GM21723 (cell line): ENCODE data around the gene FOXK1.
"Not testable (repeated sequence)": the region's sequence is repeated elsewhere in the genome, so short reads cannot be mapped to it uniquely, and the experiment has no call there.

Experiments
- ATAC-seq: cut with Tn5 transposase; IDR thresholded peaks from one replicate; pipeline ENCODE4 v1.9.1; 2021; ENCODE audit warnings: mild to moderate bottlenecking, moderate library complexity; ENCODE audit not compliant: unreplicated experiment

FOXK1 gene

GRCh38 chr7:4797858-4798705, 116.0 kb downstream of the FOXK1 start:
- ATAC-seq: peak; percentile 68

DNA sequence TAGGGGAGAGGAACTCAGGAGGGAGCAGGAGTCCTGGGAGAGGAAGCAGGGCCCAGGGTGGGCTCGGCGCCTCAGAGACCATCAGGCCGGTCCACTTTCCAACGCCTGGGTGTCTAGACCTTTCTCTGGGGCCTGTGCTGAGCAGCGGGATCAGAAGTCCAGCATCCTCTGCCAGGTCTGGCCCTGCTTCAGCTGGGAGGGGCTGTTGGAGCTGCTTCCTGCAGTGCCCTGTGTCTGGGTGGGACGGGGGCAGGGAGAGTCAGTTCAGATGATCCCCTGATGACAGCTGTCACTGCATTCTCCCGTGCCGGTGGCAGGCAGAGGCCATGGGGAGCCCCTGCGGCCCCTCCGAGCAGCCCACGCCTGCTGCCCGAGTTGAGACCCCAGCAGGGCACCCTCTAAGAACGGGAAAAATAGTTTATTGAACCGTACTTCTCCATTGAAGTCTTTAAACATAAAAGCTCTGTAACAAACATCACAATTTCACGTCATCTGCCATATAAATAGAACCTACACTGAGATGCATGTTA, 116.7 kb downstream of the FOXK1 start:
- ATAC-seq: no peak

DNA sequence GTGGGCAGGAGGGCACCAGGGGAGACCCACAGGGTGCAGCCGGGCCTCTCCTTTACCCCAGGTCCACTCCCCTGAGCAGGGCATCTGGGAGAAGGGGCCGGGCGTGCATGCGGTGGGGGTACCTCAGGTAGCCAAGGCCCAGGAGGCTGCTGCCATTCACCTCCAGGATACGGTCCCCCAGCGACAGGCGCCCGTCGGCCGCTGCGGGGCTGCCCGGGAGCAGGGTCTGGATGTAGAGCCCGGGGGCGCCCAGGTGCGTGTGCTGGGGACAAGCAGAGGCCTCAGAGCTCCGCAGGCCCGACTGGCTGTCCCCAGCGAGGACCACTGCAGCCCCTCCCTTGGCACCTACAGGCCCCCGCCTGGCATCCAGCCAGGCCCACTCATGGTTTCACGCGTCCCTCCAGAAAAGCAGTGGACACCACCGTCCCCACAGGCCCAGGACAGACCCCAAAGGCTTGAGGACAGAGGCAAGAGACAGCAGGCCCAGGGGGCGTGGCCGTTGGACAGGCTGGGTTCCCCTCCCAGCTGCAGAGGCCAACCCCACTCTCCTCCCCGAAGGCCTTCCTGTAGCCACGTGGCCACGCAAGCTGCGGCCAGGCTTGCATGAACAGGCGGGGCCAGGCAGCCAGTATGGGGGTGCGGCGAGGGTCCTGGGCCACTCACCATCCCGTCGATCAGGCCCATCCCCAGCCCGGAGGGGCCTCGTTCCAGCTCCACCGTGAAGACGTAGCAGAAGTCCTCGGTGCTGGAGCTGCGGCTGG, 117.6 kb downstream of the FOXK1 start:
- no peak for ATAC-seq

DNA sequence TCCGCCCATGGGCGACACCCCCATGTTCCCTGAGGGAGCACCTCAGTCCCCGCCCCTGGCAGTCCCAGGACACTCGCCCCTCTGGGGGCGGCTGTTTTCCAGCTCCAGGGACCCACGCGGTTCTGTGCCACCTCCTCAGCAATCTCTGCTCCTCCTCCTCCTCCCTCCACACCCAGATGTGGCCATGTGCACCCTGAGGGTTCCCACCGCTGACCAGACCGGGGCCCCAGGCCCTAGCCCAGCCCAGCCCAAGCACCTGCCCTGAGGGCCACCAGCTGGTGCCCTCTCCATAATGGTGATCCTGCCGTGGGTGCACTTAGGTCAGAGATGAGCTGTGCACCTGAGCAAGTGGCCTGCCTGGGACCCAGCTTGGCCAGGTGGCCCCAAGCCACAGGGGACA, 118.4 kb downstream of the FOXK1 start:
- no peak for ATAC-seq

DNA sequence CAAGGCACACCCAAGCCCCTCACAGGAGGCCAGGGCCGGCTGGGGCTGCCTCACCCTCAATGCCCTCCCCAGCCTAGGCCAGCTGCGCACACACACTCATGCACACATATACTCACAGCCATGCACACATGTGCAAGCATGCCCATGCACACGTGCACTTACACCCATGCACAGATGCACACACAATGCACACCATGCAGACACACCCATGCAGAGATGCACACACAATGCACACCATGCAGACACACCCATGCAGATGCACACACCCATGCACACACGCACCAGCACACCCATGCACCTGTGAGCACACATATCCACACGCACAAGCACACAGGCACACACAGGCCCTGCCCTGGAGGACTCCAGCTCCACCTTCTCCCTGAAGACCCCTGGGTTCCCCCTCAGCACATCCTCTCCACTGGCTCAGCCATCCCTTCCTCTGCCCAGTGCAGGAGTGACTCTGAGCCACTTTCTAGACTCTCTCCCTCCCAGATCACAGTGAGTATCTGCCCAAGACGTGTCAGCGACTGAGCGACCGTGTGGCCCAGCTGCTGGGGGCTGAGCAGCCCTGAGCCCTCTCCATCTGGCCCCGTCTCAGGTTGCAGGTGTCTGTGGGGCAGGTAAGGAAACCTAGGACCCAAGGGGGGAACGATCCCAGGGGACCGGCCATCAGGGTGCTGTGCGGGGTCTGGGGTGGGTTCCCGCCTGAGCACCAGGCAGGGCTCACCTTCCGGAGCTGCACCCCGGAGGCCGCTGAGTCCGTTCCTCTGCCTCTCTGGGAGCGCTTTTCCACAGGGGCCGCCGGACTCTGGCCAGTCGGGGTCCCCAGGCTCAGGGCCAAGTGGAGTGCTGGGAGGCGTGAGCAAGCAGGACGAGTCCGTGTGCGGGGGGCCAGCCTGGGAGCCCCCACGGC, 119.1 kb downstream of the FOXK1 start:
- ATAC-seq: no peak

DNA sequence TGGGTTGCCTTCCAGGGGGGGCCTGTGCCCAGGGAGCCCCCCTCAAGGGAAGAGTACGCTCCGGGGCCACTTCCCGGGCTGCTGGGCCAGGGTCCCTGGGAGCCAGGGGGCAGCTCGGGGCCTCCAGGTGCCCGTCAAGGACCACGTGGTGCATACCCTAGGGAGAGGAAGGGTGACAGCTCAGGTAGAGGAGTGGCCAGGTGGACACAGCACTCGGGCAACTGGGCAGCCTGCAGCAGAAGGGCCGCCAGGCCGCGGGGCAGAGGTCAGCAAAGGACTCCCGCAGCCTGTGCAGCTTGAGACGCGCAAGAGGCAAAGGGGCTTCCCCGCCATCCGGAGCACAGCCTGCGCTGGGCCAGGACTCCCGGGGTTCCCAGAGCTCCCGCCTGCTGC, 119.7 kb downstream of the FOXK1 start:
- ATAC-seq: no peak

DNA sequence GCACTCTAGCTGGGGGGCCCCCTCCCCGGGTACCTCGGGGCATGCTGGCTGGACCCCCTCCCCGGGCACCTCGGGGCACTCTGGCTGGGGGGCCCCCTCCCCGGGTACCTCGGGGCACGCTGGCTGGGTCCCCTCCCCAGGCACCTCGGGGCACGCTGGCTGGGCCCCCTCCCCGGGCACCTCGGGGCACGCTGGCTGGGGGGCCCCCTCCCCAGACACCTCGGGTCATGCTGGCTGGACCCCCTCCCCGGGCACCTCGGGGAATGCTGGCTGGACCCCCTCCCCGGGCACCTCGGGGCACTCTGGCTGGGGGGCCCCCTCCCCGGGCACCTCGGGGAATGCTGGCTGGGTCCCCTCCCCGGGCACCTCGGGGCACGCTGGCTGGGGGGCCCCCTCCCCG, 120.5 kb downstream of the FOXK1 start:
- ATAC-seq: not testable (repeated sequence)

DNA sequence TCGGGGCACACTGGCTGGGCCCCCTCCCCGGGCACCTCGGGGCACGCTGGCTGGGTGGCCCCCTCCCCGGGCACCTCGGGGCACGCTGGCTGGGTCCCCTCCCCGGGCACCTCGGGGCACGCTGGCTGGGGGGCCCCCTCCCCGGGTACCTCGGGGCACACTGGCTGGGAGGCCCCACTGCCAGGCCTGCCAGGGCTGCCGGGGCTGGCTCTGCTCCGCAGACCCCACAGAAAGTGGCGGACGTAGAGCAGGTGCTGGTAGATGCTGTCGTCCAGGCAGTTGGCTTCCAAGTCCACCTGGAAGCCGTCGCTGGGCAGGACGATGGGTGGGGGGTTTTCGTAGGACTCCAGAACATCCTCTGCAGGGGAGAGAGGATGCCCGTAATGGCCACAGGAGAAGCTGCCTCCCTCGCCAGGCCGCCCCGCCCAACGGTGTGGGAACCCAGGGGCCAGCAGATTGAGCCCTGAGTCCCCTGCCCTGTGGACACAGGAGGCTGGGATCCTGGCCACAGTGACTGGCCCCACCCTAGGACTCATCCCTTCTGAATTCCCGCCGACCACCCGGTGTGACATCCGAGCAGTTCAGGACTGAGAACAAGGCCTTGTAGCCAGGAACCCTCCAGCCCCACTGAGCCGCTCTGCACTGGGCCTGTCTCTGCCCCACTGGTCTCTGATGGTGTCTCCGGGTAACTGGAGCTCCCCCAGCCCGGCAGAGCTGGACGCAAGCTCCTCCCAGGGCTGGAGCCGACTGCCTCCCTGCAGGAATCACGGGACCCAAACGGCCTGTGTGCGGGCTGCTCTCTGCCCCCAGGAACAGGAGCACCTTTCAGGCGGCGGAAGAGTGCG, 121.5 kb downstream of the FOXK1 start:
- no peak for ATAC-seq

DNA sequence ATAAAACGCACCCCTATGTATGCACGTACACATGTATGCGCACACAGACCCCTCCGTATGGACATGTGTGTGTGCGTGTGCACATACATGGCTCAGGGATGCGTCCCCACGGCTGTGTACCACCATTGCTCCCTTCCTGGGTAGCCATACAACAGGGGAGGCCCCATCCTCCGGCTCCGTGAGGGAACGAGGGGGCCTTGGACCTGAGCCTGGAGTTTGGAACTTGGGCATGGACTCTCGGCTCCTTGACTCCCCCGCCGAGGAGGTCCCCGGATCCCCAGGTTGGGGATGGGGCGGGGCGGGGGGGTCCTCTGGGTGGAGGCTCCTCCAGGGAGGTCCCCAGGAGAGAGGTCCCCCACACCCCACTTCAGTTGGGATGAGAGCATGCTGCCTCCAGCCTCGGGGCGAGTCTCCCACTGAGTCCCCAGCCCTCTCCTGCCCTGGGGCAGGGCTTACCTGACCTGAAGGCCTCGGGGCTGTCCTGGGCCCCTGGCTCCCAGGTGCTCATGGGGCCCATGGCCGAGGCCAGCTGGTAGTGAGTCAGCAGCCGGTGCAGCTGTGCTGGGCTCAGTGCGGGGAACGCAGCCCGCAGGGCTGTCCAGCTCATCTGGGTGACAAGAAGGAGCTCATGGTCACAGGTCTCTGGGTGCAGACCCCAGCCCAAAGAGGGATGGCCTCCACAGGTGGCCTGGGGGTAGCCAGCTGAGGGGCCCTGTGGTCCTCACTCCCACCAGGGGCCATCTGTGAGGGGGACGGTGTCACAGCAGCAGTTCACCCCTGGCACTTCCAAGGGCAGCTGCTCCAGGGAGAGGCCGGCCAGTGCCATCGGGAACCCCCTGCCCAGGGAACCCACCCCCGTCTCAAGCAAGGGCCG, 123.3 kb downstream of the FOXK1 start:
- no peak for ATAC-seq

DNA sequence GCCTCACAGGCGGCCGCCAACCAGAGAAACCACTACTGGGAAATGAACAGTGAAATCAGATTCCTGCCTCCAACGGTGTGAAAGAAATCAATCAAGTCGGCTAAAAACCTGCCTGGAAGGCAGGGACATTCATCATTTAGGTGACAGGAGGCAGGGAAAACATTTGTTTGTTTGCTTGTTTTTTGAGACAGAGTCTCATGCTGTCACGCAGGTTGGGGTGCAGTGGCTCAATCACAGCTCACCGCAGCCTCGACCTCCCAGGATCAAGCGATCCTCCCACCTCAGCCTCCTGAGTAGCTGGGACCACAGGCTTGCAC, 123.8 kb downstream of the FOXK1 start:
- no peak for ATAC-seq

DNA sequence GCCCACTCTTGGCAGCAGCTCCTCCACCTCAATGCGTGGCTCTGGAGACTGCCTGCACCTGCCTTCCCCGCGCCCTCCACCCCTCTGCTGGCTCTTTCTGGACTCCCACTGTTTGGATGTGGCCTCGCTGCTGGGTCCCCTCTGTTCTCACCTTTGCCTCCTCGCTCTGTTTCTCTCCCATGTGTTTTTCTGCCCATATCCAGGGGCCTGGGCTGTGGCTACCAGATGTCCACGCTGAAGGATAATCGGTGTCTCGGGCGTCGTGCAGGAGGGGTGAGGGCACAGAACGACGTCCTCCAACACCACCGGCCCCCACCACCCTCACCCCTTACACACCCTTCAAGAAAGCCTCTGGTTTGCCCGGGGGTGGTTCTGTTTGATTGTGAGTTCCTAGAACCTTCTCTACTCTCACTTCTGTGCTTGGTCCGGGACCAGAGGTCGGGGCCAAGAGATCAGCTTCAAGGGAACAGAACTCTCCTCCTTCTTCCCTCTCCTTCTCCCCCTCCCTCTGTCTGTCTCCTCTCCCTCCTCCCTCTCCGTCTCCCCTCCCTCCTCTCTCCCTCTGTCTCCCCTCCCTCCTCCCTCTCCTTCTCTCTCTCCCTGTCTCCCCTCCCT, 125.0 kb downstream of the FOXK1 start:
- ATAC-seq: no peak

- ATAC-seq: no peak
Observed at GRCh38 chr7:4807598-4808016, 125.5 kb downstream of the FOXK1 start.

DNA sequence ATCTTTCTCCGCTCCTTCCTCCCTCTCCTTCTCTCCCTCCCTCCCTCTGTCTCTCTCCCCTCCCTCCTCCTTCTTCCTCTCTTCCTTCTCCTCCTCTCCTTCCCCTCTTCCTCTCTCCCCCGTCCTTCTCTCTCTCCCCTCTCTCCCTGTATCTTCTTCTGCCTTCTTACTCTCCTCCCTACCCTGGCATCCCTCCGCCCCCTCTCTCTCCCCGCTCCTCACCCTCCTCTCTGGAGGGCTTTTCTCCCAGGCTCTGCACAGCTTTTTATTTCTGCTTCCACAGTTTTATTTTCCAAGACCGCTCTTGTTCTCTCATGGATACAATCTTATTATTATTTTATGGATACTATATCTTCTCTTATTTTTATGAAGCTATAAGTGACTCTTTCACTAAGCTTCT, 125.9 kb downstream of the FOXK1 start:
- no peak for ATAC-seq

- no peak for ATAC-seq
Observed at GRCh38 chr7:4808565-4808964, 126.5 kb downstream of the FOXK1 start.

GRCh38 chr7:4809091-4809591, 127.0 kb downstream of the FOXK1 start:
- no peak for ATAC-seq

DNA sequence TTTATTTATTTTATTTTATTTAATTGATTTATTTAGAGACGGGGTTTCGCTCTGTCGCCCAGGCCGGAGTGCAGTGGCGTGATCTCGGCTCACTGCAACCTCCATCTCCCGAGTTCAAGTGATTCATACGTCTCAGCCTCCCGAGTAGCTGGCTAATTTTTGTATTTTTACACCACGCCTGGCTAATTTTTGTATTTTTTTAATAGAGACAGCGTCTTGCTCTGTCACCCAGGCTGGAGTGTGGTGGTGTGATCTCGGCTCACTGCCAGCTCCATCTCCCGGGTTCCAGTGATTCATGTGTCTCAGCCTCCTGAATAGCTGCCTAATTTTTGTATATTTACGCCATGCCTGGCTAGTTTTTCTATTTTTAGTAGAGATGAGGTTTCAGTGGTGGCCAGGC, 127.6 kb downstream of the FOXK1 start:
- no peak for ATAC-seq

- no peak for ATAC-seq
Observed at GRCh38 chr7:4814433-4814832, 132.3 kb downstream of the FOXK1 start.

DNA sequence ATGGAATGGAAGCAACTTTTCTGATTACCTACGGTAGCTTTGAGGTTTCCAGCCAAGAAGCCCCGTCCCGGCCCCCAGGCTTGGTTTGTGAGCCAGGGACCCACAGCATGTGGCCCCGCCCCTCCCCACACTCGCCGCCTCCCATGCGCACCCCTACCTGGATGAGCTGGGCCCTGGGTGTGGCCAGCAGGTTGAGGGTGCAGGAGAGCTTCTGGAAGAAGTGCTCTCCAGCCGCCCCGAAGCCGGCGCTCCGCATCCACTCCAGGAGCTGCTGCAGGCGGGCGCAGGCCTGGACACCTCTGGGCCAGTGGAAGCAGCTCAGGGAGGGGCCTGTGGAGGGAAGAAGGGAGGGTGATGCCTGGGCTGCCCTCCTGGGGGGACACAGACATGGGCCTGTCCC, 133.0 kb downstream of the FOXK1 start:
- no peak for ATAC-seq
